ENCODE measurements around the gene SLC23A2.

- TF ChIP-seq POLR2A (IDR thresholded peaks at IDR 0.05) (no peak), POLR2AphosphoS5 (IDR thresholded peaks at IDR 0.05) (no peak), EP300 (IDR thresholded peaks at IDR 0.05; ENCODE audit: low read depth) (no peak), CTCF (IDR thresholded peaks at IDR 0.05) (no peak)
These were observed 35.5 kb upstream of the SLC23A2 start for GRCh38 chr20:5036828-5037227.
